Measurements from ENCODE around the gene INSR. TPM values are rescaled to one million over a fixed set of nuclear protein-coding genes. Genes with fewer than 3 reads are reported as not detected.

The INSR gene
- total and polyA plus RNA-seq, 8 donors, result 14.0 to 22.8 (median 18.2) TPM

- DNase-seq, result peak in 2 of 4 donors; percentile 26 to 51
- no peaks in the 10 kb centered on the region for H3K36me3 ChIP-seq
- no peak overlapping the region for H3K4me3 ChIP-seq
- peaks cover 0 to 42% of the 10 kb centered on the region in 2 donors for H3K4me1 ChIP-seq
- no peak for TF ChIP-seq CTCF (IDR thresholded peaks at IDR 0.05)
- no peak overlapping the region for H3K27ac ChIP-seq
- peak; percentile 69 for ATAC-seq
- intact Hi-C loops (cut with DNase I), result no loop called here
- H3K27me3 ChIP-seq, result no peaks in the 10 kb centered on the region
- no peaks in the 10 kb centered on the region for H3K9me3 ChIP-seq
These were observed 105.2 kb downstream of the INSR start for GRCh38 chr19:7188698-7189629.

- ATAC-seq (no peak), DNase-seq (no peak)
- Histone ChIP-seq H3K27ac (no peak overlapping the region), H3K4me1 (peaks cover under 1 to 53% of the 10 kb centered on the region in 2 donors), H3K9me3 (no peaks in the 10 kb centered on the region), H3K36me3 (no peaks in the 10 kb centered on the region), H3K4me3 (no peak overlapping the region), H3K27me3 (no peaks in the 10 kb centered on the region)
- no peak for TF ChIP-seq CTCF (IDR thresholded peaks at IDR 0.05)
- intact Hi-C loops (cut with DNase I), result no loop called here
These were observed 106.4 kb downstream of the INSR start for GRCh38 chr19:7187605-7188339.

GRCh38 chr19:7182489-7182888 lies 111.7 kb downstream of the INSR start:
- no peaks in the 10 kb centered on the region for H3K9me3 ChIP-seq
- DNase-seq, result no peak
- TF ChIP-seq CTCF (IDR thresholded peaks at IDR 0.05), result no peak
- no peaks in the 10 kb centered on the region for H3K36me3 ChIP-seq
- H3K27ac ChIP-seq, result peak overlapping the region; percentile 65 to 69
- H3K27me3 ChIP-seq, result no peaks in the 10 kb centered on the region
- no peak for ATAC-seq
- intact Hi-C loops (cut with DNase I), result no loop called here
- H3K4me1 ChIP-seq, result peaks cover 8 to 40% of the 10 kb centered on the region in 2 donors
- H3K4me3 ChIP-seq, result no peak overlapping the region

- H3K4me1 ChIP-seq, result peaks cover 8 to 30% of the 10 kb centered on the region in 2 donors
- intact Hi-C loops (cut with DNase I), result no loop called here
- no peak overlapping the region for H3K27ac ChIP-seq
- no peak for TF ChIP-seq CTCF (IDR thresholded peaks at IDR 0.05)
- no peaks in the 10 kb centered on the region for H3K36me3 ChIP-seq
- DNase-seq (no peak), ATAC-seq (no peak)
- H3K9me3 ChIP-seq, result no peaks in the 10 kb centered on the region
- H3K27me3 ChIP-seq, result no peaks in the 10 kb centered on the region
- no peak overlapping the region for H3K4me3 ChIP-seq
These were observed 114.3 kb downstream of the INSR start for GRCh38 chr19:7179917-7180306.

- ATAC-seq, result no peak
- Histone ChIP-seq H3K36me3 (no peaks in the 10 kb centered on the region), H3K4me3 (no peak overlapping the region), H3K27ac (no peak overlapping the region), H3K27me3 (no peaks in the 10 kb centered on the region), H3K9me3 (no peaks in the 10 kb centered on the region), H3K4me1 (peaks cover 8 to 16% of the 10 kb centered on the region in 2 donors)
- TF ChIP-seq CTCF (IDR thresholded peaks at IDR 0.05), result no peak
- DNase-seq, result no peak
- intact Hi-C loops (cut with DNase I), result no loop called here
These were observed 116.3 kb downstream of the INSR start for GRCh38 chr19:7177926-7178325.

All from left lung (tissue), 10 donors.